HG02981 (cell line): ENCODE data around the gene DENND2C.

Experiments used
- ATAC-seq: cut with Tn5 transposase; IDR thresholded peaks from one replicate; pipeline ENCODE4 v1.9.1; 2021; ENCODE audit warnings: mild to moderate bottlenecking, moderate library complexity; ENCODE audit not compliant: unreplicated experiment

The DENND2C gene

GRCh38 chr1:114669562-114670082 lies at the start of gene DENND2C:
Gene DENND2C, minus strand, starts transcription at chr1:114670049. Its CDS starts 44,065 bp downstream, at chr1:114625984.
- ATAC-seq: peak; percentile 55

GRCh38 chr1:114719424-114719787 lies 49.6 kb upstream of the DENND2C start:
- no peak for ATAC-seq

- ATAC-seq: no peak
Observed at GRCh38 chr1:114718661-114719423, 49.0 kb upstream of the DENND2C start.

- ATAC-seq: peak; percentile 90
Observed at GRCh38 chr1:114716304-114717170, 46.7 kb upstream of the DENND2C start, which contains the start of gene NRAS. Gene NRAS, minus strand, starts transcription at chr1:114716771. Its CDS starts 611 bp downstream, at chr1:114716160.

GRCh38 chr1:114715952-114716303 lies 46.1 kb upstream of the DENND2C start:
- no peak for ATAC-seq

GRCh38 chr1:114712977-114713376 lies 43.1 kb upstream of the DENND2C start:
- ATAC-seq: no peak

GRCh38 chr1:114710360-114710759 lies 40.5 kb upstream of the DENND2C start:
- ATAC-seq: no peak

GRCh38 chr1:114707604-114708003 lies 37.8 kb upstream of the DENND2C start:
- ATAC-seq: no peak

- ATAC-seq: no peak
Observed at GRCh38 chr1:114703242-114703641, 33.4 kb upstream of the DENND2C start.

GRCh38 chr1:114702737-114703136 lies 32.9 kb upstream of the DENND2C start:
- no peak for ATAC-seq

- ATAC-seq: no peak
Observed at GRCh38 chr1:114701931-114702330, 32.1 kb upstream of the DENND2C start.

GRCh38 chr1:114700036-114700600 lies 30.3 kb upstream of the DENND2C start:
- ATAC-seq: no peak

- no peak for ATAC-seq
Observed at GRCh38 chr1:114696810-114697209, 27.0 kb upstream of the DENND2C start.

GRCh38 chr1:114695430-114696058 lies 25.7 kb upstream of the DENND2C start, which contains the start of gene AMPD1:
Gene AMPD1, minus strand, starts transcription at chr1:114695546. Its CDS starts 75 bp downstream, at chr1:114695471.
- no peak for ATAC-seq

- ATAC-seq: no peak
Observed at GRCh38 chr1:114694540-114695310, 24.9 kb upstream of the DENND2C start.

- ATAC-seq: no peak
Observed at GRCh38 chr1:114692947-114693346, 23.1 kb upstream of the DENND2C start.

GRCh38 chr1:114691061-114691460 lies 21.2 kb upstream of the DENND2C start:
- no peak for ATAC-seq

- no peak for ATAC-seq
Observed at GRCh38 chr1:114690148-114690547, 20.3 kb upstream of the DENND2C start.

GRCh38 chr1:114688526-114688925 lies 18.7 kb upstream of the DENND2C start:
- ATAC-seq: no peak

- no peak for ATAC-seq
Observed at GRCh38 chr1:114685851-114686250, 16.0 kb upstream of the DENND2C start.
